Peyer's patch (tissue), 4 donors: ENCODE results near the gene GPX3.

Experiments
- CTCF ChIP-seq, 6 experiments: fragments of 450-650 bp in 4 of 6; fragments of 200-600 bp in 2 of 6; sonication (generic) in 1 of 6; IDR thresholded peaks; one replicate each; pipeline ENCODE4 v1.5.1; 2017 to 2019; ENCODE audit warnings: antibody characterized with exemption in 6 of 6, mild to moderate bottlenecking in 3 of 6, moderate library complexity in 1 of 6
- POLR2A ChIP-seq, 2 donors: fragments of 450-650 bp; IDR thresholded peaks; one replicate each; pipeline ENCODE4 v1.5.1; 2017; ENCODE audit warnings: antibody characterized with exemption in 2 of 2, mild to moderate bottlenecking in 2 of 2, moderate library complexity in 2 of 2

DNA sequence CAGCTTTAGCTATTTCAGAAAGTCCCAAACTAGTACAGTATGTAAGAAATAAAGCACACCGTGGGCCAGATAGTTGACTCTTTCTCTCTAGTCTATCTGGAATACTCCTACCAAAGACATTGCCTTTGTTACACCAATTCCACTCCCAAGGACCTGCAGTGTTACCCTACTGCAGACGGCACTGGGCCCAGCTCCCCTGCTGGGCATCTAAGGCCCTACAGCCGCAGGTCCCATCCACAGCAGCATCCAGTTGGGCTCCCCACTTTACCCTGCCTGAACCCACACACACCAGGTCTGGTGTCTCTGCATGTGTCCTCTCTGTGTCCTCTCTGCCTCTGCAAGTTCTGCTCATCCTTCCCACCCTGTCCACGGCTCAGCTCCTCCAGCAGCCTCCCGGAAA is 37.9 kb downstream of the GPX3 start:
- TF ChIP-seq CTCF (IDR thresholded peaks at IDR 0.05) = peak in 1 of 6 experiments; percentile 8
- TF ChIP-seq POLR2A (IDR thresholded peaks at IDR 0.05) = no peak
